ENCODE data around the gene DCDC2C.

DNA sequence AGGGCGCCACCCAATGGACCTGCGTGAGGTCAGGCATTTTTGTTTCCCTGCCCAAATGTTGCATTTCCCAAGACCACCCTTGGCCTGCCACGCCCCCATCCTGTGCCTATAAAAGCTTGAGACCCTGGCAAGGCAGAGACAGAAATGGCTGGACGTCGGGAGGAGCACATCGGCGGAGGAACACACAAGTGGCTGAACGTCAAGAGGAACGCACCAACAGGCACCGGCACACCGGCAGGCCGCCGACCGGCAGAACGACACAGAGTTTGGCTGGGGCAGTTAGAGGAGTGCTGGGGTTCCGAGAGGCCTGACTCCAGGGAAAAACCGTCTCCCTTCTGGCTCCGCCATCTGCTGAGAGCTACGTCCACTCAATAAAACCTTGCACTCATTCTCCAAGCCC is 35.9 kb downstream of the DCDC2C start:
- TF ChIP-seq C11orf30 (IDR thresholded peaks at IDR 0.05; ENCODE audit: low read depth) (no peak), CEBPG (CRISPR knock-in tag; IDR thresholded peaks at IDR 0.05) (no peak), CEBPG (tag; conservative IDR thresholded peaks at IDR 0.05 in 1 of 2, IDR thresholded peaks at IDR 0.05 in 1 of 2) (no peak), POLR2AphosphoS5 (IDR thresholded peaks at IDR 0.05; ENCODE audit: control insufficient read depth, insufficient read depth, low read depth, low read length) (no peak), ZNF311 (CRISPR knock-in tag; IDR thresholded peaks at IDR 0.05) (no peak), ERF (CRISPR knock-in tag; IDR thresholded peaks at IDR 0.05) (no peak), MCM5 (IDR thresholded peaks at IDR 0.05; ENCODE audit: low read depth) (no peak), MAZ (CRISPR knock-in tag; conservative IDR thresholded peaks at IDR 0.05 in 1 of 2, IDR thresholded peaks at IDR 0.05 in 1 of 2) (no peak), RFX1 (IDR thresholded peaks at IDR 0.05) (no peak), MTA1 (IDR thresholded peaks at IDR 0.05; ENCODE audit: borderline replicate concordance) (no peak), KDM1A (IDR thresholded peaks at IDR 0.05) (no peak)
- TF ChIP-seq, protein P1, sequence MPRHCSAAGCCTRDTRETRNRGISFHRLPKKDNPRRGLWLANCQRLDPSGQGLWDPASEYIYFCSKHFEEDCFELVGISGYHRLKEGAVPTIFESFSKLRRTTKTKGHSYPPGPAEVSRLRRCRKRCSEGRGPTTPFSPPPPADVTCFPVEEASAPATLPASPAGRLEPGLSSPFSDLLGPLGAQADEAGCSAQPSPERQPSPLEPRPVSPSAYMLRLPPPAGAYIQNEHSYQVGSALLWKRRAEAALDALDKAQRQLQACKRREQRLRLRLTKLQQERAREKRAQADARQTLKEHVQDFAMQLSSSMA (CRISPR knock-in tag; IDR thresholded peaks at IDR 0.05): no peak
